PFSK-1 (cell line): Measurements from ENCODE around the gene FOS.

Experiments
- FOXP2 ChIP-seq: optimal IDR thresholded peaks from 2 replicates; pipeline ENCODE3; 2011; ENCODE audit warnings: borderline replicate concordance, control low read depth, inconsistent platforms; ENCODE audit not compliant: insufficient read depth; ENCODE audit errors: extremely low read length, extremely low read depth
- POLR2AphosphoS5 ChIP-seq: IDR thresholded peaks from 2 replicates; pipeline ENCODE4 v1.6.1; 2012; ENCODE audit warnings: low read depth, mild to moderate bottlenecking, control low read depth, low read length, moderate library complexity
- SIN3A ChIP-seq: IDR thresholded peaks from 2 replicates; pipeline ENCODE4 v1.6.1; 2012; ENCODE audit warnings: mild to moderate bottlenecking, low read length, moderate library complexity, borderline replicate concordance; ENCODE audit not compliant: insufficient read depth
- TAF1 ChIP-seq: IDR thresholded peaks from 2 replicates; pipeline ENCODE4 v1.6.1; 2012; ENCODE audit warnings: low read length, control low read depth, borderline replicate concordance; ENCODE audit not compliant: insufficient read depth
- TF ChIP-seq, protein P1 (sequence below), 2 experiments: IDR thresholded peaks; 2 replicates each; pipeline versions ENCODE4 v1.6.1 to v1.8.0; 2011 to 2012; ENCODE audit warnings: low read depth in 2 of 2, low read length in 2 of 2, control low read depth in 1 of 2, inconsistent platforms in 1 of 2, mild to moderate bottlenecking in 1 of 2, moderate library complexity in 1 of 2; ENCODE audit not compliant: insufficient read depth in 1 of 2

Gene FOS

DNA sequence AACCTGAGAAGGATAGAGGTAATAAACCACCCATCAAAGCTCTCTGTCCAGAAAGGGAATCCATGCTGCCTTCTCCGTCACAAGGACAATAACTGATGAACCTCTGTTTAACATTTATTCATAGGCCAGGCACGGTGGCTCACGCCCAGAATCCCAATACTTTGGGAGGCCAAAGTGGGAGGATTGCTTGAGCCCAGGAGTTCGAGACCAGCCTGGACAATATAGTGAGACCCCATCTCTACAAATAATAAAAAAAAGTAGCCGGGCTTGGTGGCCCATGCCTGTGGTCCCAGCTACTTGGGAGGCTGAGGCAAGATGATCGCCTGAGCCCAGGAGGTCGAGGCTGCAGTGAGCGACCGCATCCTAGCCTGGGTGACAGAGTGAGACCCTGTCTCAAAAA lies 7.1 kb upstream of the FOS start:
- TF ChIP-seq, protein P1, sequence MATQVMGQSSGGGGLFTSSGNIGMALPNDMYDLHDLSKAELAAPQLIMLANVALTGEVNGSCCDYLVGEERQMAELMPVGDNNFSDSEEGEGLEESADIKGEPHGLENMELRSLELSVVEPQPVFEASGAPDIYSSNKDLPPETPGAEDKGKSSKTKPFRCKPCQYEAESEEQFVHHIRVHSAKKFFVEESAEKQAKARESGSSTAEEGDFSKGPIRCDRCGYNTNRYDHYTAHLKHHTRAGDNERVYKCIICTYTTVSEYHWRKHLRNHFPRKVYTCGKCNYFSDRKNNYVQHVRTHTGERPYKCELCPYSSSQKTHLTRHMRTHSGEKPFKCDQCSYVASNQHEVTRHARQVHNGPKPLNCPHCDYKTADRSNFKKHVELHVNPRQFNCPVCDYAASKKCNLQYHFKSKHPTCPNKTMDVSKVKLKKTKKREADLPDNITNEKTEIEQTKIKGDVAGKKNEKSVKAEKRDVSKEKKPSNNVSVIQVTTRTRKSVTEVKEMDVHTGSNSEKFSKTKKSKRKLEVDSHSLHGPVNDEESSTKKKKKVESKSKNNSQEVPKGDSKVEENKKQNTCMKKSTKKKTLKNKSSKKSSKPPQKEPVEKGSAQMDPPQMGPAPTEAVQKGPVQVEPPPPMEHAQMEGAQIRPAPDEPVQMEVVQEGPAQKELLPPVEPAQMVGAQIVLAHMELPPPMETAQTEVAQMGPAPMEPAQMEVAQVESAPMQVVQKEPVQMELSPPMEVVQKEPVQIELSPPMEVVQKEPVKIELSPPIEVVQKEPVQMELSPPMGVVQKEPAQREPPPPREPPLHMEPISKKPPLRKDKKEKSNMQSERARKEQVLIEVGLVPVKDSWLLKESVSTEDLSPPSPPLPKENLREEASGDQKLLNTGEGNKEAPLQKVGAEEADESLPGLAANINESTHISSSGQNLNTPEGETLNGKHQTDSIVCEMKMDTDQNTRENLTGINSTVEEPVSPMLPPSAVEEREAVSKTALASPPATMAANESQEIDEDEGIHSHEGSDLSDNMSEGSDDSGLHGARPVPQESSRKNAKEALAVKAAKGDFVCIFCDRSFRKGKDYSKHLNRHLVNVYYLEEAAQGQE (IDR thresholded peaks at IDR 0.05; ENCODE audit: insufficient read depth in 1 of 2, low read depth in 2 of 2, low read length in 2 of 2): no peak
- TF ChIP-seq TAF1 (no peak), SIN3A (no peak)

DNA sequence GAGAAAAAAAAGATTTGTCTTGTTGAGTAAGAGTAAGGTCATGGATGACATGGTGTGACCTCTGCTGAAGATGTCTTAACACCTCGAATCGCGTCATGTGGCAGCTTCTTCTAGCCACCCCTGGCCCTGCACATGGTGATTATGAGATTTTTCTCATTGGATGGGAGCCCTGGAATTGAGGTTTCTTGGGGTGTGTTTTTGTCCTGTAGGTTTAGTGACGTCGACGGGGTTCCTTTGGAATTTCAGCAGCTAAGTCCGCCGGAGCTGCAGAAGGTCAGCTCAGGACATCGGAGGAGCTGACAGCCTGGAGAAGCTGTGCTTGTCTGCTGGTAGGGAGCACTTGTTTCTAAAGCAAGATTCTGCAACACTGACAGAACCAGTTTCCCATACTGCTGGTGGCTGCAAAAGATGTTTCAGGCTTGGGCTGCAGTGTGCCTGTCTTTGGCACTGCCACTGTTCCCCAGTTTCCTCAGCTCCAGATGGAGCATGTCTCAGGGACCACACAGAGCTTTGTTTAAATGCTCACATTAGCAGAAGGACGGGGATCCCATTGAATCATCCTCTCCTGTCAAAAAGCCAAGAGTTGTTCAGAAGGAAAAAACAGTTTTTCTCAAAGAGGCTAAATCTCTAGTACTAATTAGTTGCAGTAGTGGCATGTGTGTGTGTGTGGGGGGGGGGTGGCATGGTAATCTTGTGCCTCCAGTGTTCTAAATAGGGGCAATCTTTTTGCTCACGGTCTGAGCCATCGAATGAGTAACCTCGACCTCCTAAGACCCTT lies 5.2 kb upstream of the FOS start:
- no peak for TF ChIP-seq POLR2AphosphoS5
- TF ChIP-seq, protein P1 (IDR thresholded peaks at IDR 0.05; ENCODE audit: insufficient read depth in 1 of 2, low read depth in 2 of 2, low read length in 2 of 2): no peak
- TF ChIP-seq TAF1: no peak
- no peak for TF ChIP-seq FOXP2
- TF ChIP-seq SIN3A: no peak

DNA sequence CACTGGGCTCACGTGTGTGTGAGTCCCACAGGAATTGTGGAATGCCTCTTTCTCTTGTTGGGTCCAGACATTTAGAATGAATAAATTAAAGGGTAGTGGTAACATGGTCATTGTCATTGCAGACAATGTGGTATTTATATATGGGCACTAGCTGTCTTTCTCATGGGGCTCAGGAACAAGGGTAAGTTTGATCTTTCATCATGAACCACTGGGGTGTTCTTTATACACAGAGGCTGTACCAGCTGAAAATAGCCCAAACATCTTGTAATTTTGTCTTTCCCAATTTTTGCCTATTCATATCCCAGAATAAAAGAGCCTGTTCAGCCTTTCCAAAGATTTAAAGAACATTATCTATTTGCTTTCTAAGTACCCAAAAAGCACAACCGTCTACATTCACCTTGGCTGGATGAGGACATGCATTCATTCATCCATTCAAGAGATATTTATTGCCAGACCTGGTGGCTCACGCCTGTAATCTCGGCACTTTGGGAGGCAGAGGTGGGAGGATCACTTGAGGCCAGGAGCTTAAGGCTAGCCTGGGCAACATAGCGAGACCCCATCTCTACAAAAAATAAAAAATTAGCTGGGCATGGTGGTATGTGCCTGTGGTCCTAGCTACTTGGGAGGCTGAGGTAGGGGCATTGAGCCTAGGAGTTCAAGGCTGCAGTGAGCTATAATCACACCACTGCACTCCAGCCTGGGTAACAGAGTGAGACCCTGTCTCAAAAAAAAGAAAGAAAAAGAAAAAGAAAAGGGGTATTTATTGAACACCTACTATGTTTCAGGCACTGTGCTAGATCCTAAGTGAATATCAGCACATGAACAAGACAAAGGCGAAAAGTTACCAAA lies 4.4 kb upstream of the FOS start:
- no peak for TF ChIP-seq POLR2AphosphoS5
- TF ChIP-seq, protein P1 (IDR thresholded peaks at IDR 0.05; ENCODE audit: insufficient read depth in 1 of 2, low read depth in 2 of 2, low read length in 2 of 2): no peak
- TF ChIP-seq TAF1: no peak
- no peak for TF ChIP-seq SIN3A
- no peak for TF ChIP-seq FOXP2

DNA sequence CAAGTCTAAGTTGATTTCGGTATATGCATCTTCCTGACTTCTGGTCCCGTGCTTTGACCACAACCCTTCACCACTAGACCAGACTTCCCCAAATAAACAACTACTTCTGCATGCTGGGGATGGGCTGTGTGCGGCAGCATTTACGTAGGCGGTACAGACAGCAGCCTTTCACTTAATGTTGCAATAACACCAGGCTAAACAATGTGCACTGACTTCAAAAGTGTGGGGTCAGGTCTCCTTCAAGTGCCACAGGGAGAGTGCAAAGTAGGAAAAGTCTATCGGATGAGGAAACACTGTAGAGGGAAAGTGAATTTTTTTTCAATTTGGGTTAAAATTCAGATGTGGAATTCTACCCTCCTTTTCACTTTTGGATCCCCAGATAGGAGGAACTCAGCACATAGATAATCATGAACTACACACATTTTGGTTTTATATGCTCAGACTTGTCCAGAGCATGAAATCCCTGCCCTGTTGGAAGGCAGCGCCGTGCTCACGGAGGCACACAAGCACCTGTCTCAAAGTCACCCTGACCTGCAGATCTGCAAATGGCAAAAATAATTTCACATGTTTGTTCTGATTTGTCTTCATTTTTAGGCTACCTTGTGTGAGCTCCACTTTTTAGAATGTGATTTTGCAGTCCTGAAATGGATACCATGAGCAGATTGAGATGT lies 3.6 kb upstream of the FOS start:
- no peak for TF ChIP-seq FOXP2
- TF ChIP-seq, protein P1 (IDR thresholded peaks at IDR 0.05; ENCODE audit: insufficient read depth in 1 of 2, low read depth in 2 of 2, low read length in 2 of 2): no peak
- no peak for TF ChIP-seq POLR2AphosphoS5
- no peak for TF ChIP-seq SIN3A
- TF ChIP-seq TAF1: no peak
